ENCODE results near the gene RPS6KA2.
A peak's percentile ranks its signal among the peaks of the same experiment; 100 is the strongest.

Gene RPS6KA2

GRCh38 chr6:166653639-166653941 lies 26.5 kb upstream of the RPS6KA2 start:
- no peaks in the 10 kb centered on the region for H3K27me3 ChIP-seq (ENCODE audit: insufficient read depth, poor library complexity, severe bottlenecking)
- no peak overlapping the region for H3K4me3 ChIP-seq (replicated peaks; ENCODE audit: insufficient read depth, low read length)
- TF ChIP-seq CTCF (IDR thresholded peaks at IDR 0.05; ENCODE audit: insufficient read depth, low read length) (no peak), SPI1 (IDR thresholded peaks at IDR 0.05; ENCODE audit: borderline replicate concordance, low read depth) (no peak), POLR2AphosphoS5 (IDR thresholded peaks at IDR 0.05; ENCODE audit: low read depth) (no peak), REST (IDR thresholded peaks at IDR 0.05; ENCODE audit: insufficient replicate concordance, low read depth) (no peak), GABPA (IDR thresholded peaks at IDR 0.05; ENCODE audit: low read depth) (no peak)
- no peak overlapping the region for H3K27ac ChIP-seq (replicated peaks)
- DNase-seq (ENCODE audit: low read depth in 1 of 2, low spot score in 1 of 2), result no peak

GRCh38 chr6:166650824-166651807 lies 24.1 kb upstream of the RPS6KA2 start:
- DNase-seq (ENCODE audit: low read depth in 1 of 2, low spot score in 1 of 2), result no peak
- no peak overlapping the region for H3K4me3 ChIP-seq (replicated peaks; ENCODE audit: insufficient read depth, low read length)
- TF ChIP-seq GABPA (IDR thresholded peaks at IDR 0.05; ENCODE audit: low read depth), result no peak
- TF ChIP-seq REST (IDR thresholded peaks at IDR 0.05; ENCODE audit: insufficient replicate concordance, low read depth), result peak; percentile 34
- H3K27ac ChIP-seq (replicated peaks), result no peak overlapping the region
- no peaks in the 10 kb centered on the region for H3K27me3 ChIP-seq (ENCODE audit: insufficient read depth, poor library complexity, severe bottlenecking)

GRCh38 chr6:166650047-166650446 lies 23.0 kb upstream of the RPS6KA2 start:
- TF ChIP-seq GABPA (IDR thresholded peaks at IDR 0.05; ENCODE audit: low read depth), result no peak
- no peak for TF ChIP-seq SPI1 (IDR thresholded peaks at IDR 0.05; ENCODE audit: borderline replicate concordance, low read depth)
- no peak for TF ChIP-seq POLR2AphosphoS5 (IDR thresholded peaks at IDR 0.05; ENCODE audit: low read depth)
- no peak for TF ChIP-seq REST (IDR thresholded peaks at IDR 0.05; ENCODE audit: insufficient replicate concordance, low read depth)
- TF ChIP-seq CTCF (IDR thresholded peaks at IDR 0.05; ENCODE audit: insufficient read depth, low read length), result no peak
- Histone ChIP-seq H3K27ac (replicated peaks) (no peak overlapping the region), H3K4me3 (replicated peaks; ENCODE audit: insufficient read depth, low read length) (no peak overlapping the region), H3K27me3 (ENCODE audit: insufficient read depth, poor library complexity, severe bottlenecking) (no peaks in the 10 kb centered on the region)
- no peak for DNase-seq (ENCODE audit: low read depth in 1 of 2, low spot score in 1 of 2)

Measured in HL-60 (cell line).